ENCODE results near the gene WDTC1. TPM values are rescaled to one million over a fixed set of nuclear protein-coding genes. Genes with fewer than 3 reads are reported as not detected.

Gene WDTC1
- total and polyA plus RNA-seq, 9 of the 15 experiments (the other 6 are each of a cell fraction or from before 2014, with no cell fraction given) = 0.18 to 32.3 (median 8.8) TPM

- intact Hi-C loops (cut with micrococcal nuclease) = no loop called here
- no peak overlapping the region for H3K4me2 ChIP-seq (ENCODE audit: insufficient read depth, low read length)
- H3K4me1 ChIP-seq (replicated peaks in 1 of 2; ENCODE audit: control insufficient read depth in 2 of 2, insufficient read depth in 2 of 2, low read length in 2 of 2) = no peaks in the 10 kb centered on the region; a peak in 2 of 5 replicates
- H4K20me1 ChIP-seq (replicated peaks; ENCODE audit: control insufficient read depth, insufficient read depth, low read length) = no peaks in the 10 kb centered on the region
- H3K79me2 ChIP-seq (ENCODE audit: control insufficient read depth, insufficient read depth, low read length) = no peaks in the 10 kb centered on the region
- no peaks in the 10 kb centered on the region for H3K36me3 ChIP-seq (ENCODE audit: control insufficient read depth, insufficient read depth, low read length)
- in situ Hi-C loops (cut with MboI) = no loop called here
- H3K9me3 ChIP-seq (replicated peaks; ENCODE audit: control insufficient read depth, insufficient read depth, low read depth, low read length) = no peaks in the 10 kb centered on the region
- POLR2A ChIA-PET = no interaction called here
- CTCF ChIA-PET (ENCODE audit: low intra/inter-chr PET ratio) = no interaction called here
- BruUV-seq (replicated peaks) = no TSS peak
- no peaks in the 10 kb centered on the region for H3K27me3 ChIP-seq (ENCODE audit: control insufficient read depth in 2 of 2, insufficient read depth in 2 of 2, low read length in 2 of 2)
- peak; percentile 76 for TF ChIP-seq RBM25 (IDR thresholded peaks at IDR 0.05; ENCODE audit: low read depth, low read length, severe bottlenecking)
- peak; percentile 91 for TF ChIP-seq ZNF146 (CRISPR knock-in tag; IDR thresholded peaks at IDR 0.05; ENCODE audit: unreplicated experiment)
- TF ChIP-seq BCOR (IDR thresholded peaks at IDR 0.05) = peak; percentile 34; the same call in 1 of the 2 replicates
- no peak for TF ChIP-seq PURB (CRISPR knock-in tag; IDR thresholded peaks at IDR 0.05; ENCODE audit: low read depth)
- 0 out of 4 replicates have a peak, but pooled peaks of 1 of the 2 experiments have one; percentile 9 for TF ChIP-seq KDM1A (IDR thresholded peaks at IDR 0.05)
- TF ChIP-seq TAL1 (IDR thresholded peaks at IDR 0.05) = no peak
- peak; percentile 66; the same call in 1 of the 2 replicates for TF ChIP-seq ADNP (tag; IDR thresholded peaks at IDR 0.05)
- no peak overlapping the region for H3K27ac ChIP-seq (ENCODE audit: extremely low read depth, low read depth, low read length)
- 50% methylated on average over 1 of the region's 1 CpG for WGBS (ENCODE audit: insufficient coverage, low coverage, missing lambda C conversion rate)
- DNase-seq (ENCODE audit: extremely low read depth in 1 of 4, low spot score in 3 of 4) (no peak), ATAC-seq (no peak), FAIRE-seq (no peak)
- H3K9ac ChIP-seq (ENCODE audit: insufficient read depth in 1 of 2, low read depth in 2 of 2, low read length in 2 of 2) = no peak overlapping the region
- no peak overlapping the region for H2AFZ ChIP-seq (ENCODE audit: low read depth, low read length)
- H3K4me3 ChIP-seq = no peak overlapping the region
- H3K9me1 ChIP-seq (ENCODE audit: control insufficient read depth, insufficient read depth, low read length) = no peaks in the 10 kb centered on the region
Measured at GRCh38 chr1:27246194-27246593, 11.8 kb downstream of the WDTC1 start.

GRCh38 chr1:27253596-27253995 is 19.2 kb downstream of the WDTC1 start:
- DNase-seq (ENCODE audit: extremely low read depth in 1 of 4, low spot score in 3 of 4) = no peak
- CTCF ChIA-PET (ENCODE audit: low intra/inter-chr PET ratio) = interaction anchor here (0.6 kb wide), 1 partner anchor 214 kb away, joined by 3 read pairs; no protein-coding TSS in a partner anchor
- Histone ChIP-seq H3K4me2 (ENCODE audit: insufficient read depth, low read length) (no peak overlapping the region), H3K9me1 (ENCODE audit: control insufficient read depth, insufficient read depth, low read length) (no peaks in the 10 kb centered on the region), H3K9ac (ENCODE audit: insufficient read depth in 1 of 2, low read depth in 2 of 2, low read length in 2 of 2) (no peak overlapping the region), H3K9me3 (replicated peaks; ENCODE audit: control insufficient read depth, insufficient read depth, low read depth, low read length) (no peaks in the 10 kb centered on the region), H3K36me3 (ENCODE audit: control insufficient read depth, insufficient read depth, low read length) (no peaks in the 10 kb centered on the region), H3K4me3 (no peak overlapping the region), H3K27me3 (ENCODE audit: control insufficient read depth in 2 of 2, insufficient read depth in 2 of 2, low read length in 2 of 2) (no peaks in the 10 kb centered on the region), H3K27ac (ENCODE audit: extremely low read depth, low read depth, low read length) (no peak overlapping the region), H2AFZ (ENCODE audit: low read depth, low read length) (no peak overlapping the region), H3K79me2 (ENCODE audit: control insufficient read depth, insufficient read depth, low read length) (no peaks in the 10 kb centered on the region), H4K20me1 (replicated peaks; ENCODE audit: control insufficient read depth, insufficient read depth, low read length) (no peaks in the 10 kb centered on the region), H3K4me1 (replicated peaks in 1 of 2; ENCODE audit: control insufficient read depth in 2 of 2, insufficient read depth in 2 of 2, low read length in 2 of 2) (no peaks in the 10 kb centered on the region)
- in situ Hi-C loops (cut with MboI) = no loop called here
- no peak for ATAC-seq
- BruUV-seq (replicated peaks) = no TSS peak
- no peak for FAIRE-seq
- intact Hi-C loops (cut with micrococcal nuclease) = no loop called here
- 74% methylated on average over 3 of the region's 3 CpGs for WGBS (ENCODE audit: insufficient coverage, low coverage, missing lambda C conversion rate)
- POLR2A ChIA-PET = interaction anchor here (2.0 kb wide), 1 partner anchor 12 kb away, joined by 15 read pairs; no protein-coding TSS in a partner anchor
- TF ChIP-seq FOXM1 (IDR thresholded peaks at IDR 0.05; ENCODE audit: low read depth) (no peak), FOXM1 (CRISPR knock-in tag; IDR thresholded peaks at IDR 0.05; ENCODE audit: low read depth) (no peak), TCF7L2 (IDR thresholded peaks at IDR 0.05; ENCODE audit: low read depth, low read length) (no peak), CAMTA2 (CRISPR knock-in tag; conservative IDR thresholded peaks at IDR 0.05) (no peak), TCFL5 (CRISPR knock-in tag; conservative IDR thresholded peaks at IDR 0.05) (no peak), E2F8 (IDR thresholded peaks at IDR 0.05; ENCODE audit: low read depth, partially characterized antibody) (no peak), LCOR (CRISPR knock-in tag; IDR thresholded peaks at IDR 0.05) (no peak)

Measured in K562 (cell line).